H7 (cell line): Measurements from ENCODE around the gene DNAJA2. TPM values are rescaled to one million over a fixed set of nuclear protein-coding genes. Genes with fewer than 3 reads are reported as not detected.

Experiments
- DNase-seq: peaks from one replicate; pipeline ENCODE4 v3.0.0; 2012
- H3K27me3 ChIP-seq: 2 replicates; pipeline ENCODE4 v1.6.0; 2011; ENCODE audit warnings: mild to moderate bottlenecking, low read length; ENCODE audit not compliant: control insufficient read depth, insufficient read depth
- H3K36me3 ChIP-seq: replicated peaks from 2 replicates; pipeline ENCODE4 v1.5.1; 2011; ENCODE audit warnings: low read length; ENCODE audit not compliant: control insufficient read depth, insufficient read depth
- H3K4me3 ChIP-seq: 2 replicates; pipeline ENCODE4 v1.5.1; 2011; ENCODE audit warnings: low read depth, mild to moderate bottlenecking, control low read depth, low read length, moderate library complexity; ENCODE audit not compliant: insufficient read depth
- total RNA-seq: library from RNA; depleted of rRNA; stranded (reverse); fragments of >200 nt; shearing (Covaris generic); gene quantifications from 2 replicates; pipeline ENCODE4 v1.2.3, GENCODE V29; 2014; rRNA removed

The DNAJA2 gene
- total RNA-seq, 1 experiment from 2014 or later, result 91.6 TPM

DNA sequence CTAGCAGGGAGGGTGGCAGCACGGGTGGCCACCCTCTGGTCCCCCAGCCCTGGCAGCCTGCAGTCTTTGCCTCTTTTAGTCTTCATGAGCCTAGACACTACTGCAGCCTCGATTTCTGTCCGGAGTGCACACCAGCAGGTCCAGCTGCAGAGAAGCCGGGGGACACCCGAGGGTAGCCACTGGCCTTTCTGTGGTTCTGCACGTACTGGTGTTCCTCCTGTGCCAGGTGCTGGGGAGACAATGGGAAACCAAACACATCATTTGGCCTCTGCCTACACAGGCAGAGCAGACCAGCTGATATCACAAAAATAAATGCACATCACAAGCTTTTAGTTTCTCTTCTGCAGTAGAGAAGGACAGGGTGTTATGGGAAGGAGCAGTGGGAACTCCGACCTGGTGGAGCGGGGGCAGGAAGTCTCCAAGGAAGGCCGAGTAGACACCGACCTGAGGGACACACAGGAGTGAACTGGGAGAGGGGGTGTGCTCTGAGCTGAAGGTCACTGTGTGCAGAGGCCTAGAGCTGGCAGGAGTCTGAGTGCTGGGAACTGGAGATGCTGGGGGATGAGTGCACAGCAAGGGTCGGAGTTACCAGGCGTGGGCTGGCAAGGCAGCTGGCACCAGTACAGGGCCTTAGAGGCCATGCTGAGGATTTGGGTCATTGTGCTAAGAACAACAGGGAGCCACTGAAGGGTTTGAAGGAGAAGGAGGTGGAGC, 66.3 kb downstream of the DNAJA2 start:
- Histone ChIP-seq H3K36me3 (peaks cover 36% of the 10 kb centered on the region), H3K4me3 (no peak overlapping the region), H3K27me3 (no peaks in the 10 kb centered on the region)
- no peak for DNase-seq

DNA sequence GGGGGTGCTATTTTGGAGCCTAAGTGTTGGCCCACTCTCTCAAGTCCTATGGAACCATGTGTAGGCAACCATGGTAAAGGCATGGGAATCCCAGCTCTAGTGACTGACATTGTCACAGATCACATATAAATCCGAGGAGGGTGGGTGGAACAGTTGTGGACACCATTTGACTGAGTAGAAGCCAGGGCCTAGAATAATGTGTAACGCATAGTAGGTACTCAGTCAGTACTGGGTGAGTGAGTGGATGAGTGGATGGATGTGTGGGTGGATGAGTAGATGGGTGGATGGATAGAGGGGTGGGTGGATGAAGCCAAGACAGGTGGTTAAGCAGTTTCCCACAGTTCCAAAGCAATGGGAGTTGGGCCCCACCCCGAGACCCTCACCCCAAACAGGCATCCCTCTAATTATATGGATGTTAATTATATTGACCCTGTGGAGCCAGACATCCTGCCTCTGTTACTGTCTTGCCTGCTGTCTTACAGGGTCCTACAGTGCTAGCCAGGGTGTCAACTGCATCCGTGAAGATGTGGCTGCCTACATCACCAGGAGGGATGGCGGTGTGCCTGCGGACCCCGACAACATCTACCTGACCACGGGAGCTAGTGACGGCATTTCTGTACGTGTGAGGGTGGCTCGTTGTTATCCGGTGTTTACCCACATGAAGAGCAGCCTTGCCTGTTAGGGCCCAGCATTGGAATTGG, 67.0 kb downstream of the DNAJA2 start:
- H3K36me3 ChIP-seq, result peaks cover 35% of the 10 kb centered on the region
- no peak for DNase-seq
- H3K4me3 ChIP-seq, result no peak overlapping the region
- no peaks in the 10 kb centered on the region for H3K27me3 ChIP-seq

Other genes with a start within 250 kb of the DNAJA2 start
- gene MYLK3, start 225.3 kb downstream of the DNAJA2 start, total RNA-seq, result 0.78 and 2.3 TPM in 2 replicates
- 18.8 and 22.5 TPM in 2 replicates for gene C16orf87, start 142.5 kb downstream of the DNAJA2 start, total RNA-seq
- 56.8 and 63.2 TPM in 2 replicates for gene GPT2, start 89.3 kb downstream of the DNAJA2 start, total RNA-seq
- gene NETO2, start 170.3 kb upstream of the DNAJA2 start, total RNA-seq, result 16.7 and 38.2 TPM in 2 replicates